ENCODE data around the gene ZNF804B. TPM values are rescaled to one million over a fixed set of nuclear protein-coding genes. Genes with fewer than 3 reads are reported as not detected.

The ZNF804B gene
- total and polyA plus RNA-seq, 2 of the 4 experiments (the other 2 are of a cell fraction) = not detected

- Histone ChIP-seq H3K27me3 (ENCODE audit: control insufficient read depth, insufficient read depth, low read length) (no peaks in the 10 kb centered on the region), H4K20me1 (ENCODE audit: insufficient read depth, low read length) (no peaks in the 10 kb centered on the region), H3K4ac (ENCODE audit: low read depth, low read length) (no peak overlapping the region), H4K5ac (ENCODE audit: low read depth, low read length) (no peak overlapping the region), H3K18ac (ENCODE audit: low read depth, low read length) (no peak overlapping the region), H4K91ac (ENCODE audit: insufficient read depth, low read depth, low read length) (no peak overlapping the region), H3K27ac (ENCODE audit: insufficient read depth, low read length) (no peak overlapping the region), H4K8ac (ENCODE audit: low read depth in 2 of 2, low read length in 2 of 2) (no peak overlapping the region), H3K9me3 (ENCODE audit: control insufficient read depth, insufficient read depth, low read length) (peaks cover 4% of the 10 kb centered on the region), H2AFZ (replicated peaks; ENCODE audit: low read length, poor library complexity) (no peak overlapping the region), H3K9me1 (ENCODE audit: insufficient read depth, low read length) (no peaks in the 10 kb centered on the region), H2AK9ac (replicated peaks; ENCODE audit: low read depth, low read length, poor library complexity) (no peak overlapping the region), H3K4me1 (ENCODE audit: control insufficient read depth, insufficient read depth, low read length) (no peaks in the 10 kb centered on the region), H2AK5ac (ENCODE audit: low read depth, low read length) (no peak overlapping the region), H3K36me3 (ENCODE audit: control insufficient read depth, insufficient read depth, low read length) (no peaks in the 10 kb centered on the region), H3K14ac (replicated peaks; ENCODE audit: low read depth, low read length) (no peak overlapping the region), H3K9ac (ENCODE audit: low read depth, low read length) (no peak overlapping the region), H3K4me2 (ENCODE audit: low read depth, low read length) (no peak overlapping the region), H2BK20ac (ENCODE audit: low read depth, low read length) (no peak overlapping the region), H2BK5ac (ENCODE audit: low read depth, low read length, poor library complexity, severe bottlenecking) (no peak overlapping the region), H2BK120ac (ENCODE audit: low read depth, low read length) (no peak overlapping the region), H3K23ac (ENCODE audit: low read depth, low read length) (no peak overlapping the region), H2BK15ac (ENCODE audit: low read depth, low read length) (no peak overlapping the region), H3K4me3 (ENCODE audit: insufficient read depth, low read depth, low read length) (no peak overlapping the region), H3K79me1 (ENCODE audit: low read depth in 1 of 2, low read length in 2 of 2) (no peaks in the 10 kb centered on the region), H3K56ac (ENCODE audit: extremely low read depth, insufficient read depth, low read length) (no peak overlapping the region)
- POLR2A ChIA-PET (ENCODE audit: unreplicated experiment) = no interaction called here
- dilution Hi-C loops (cut with HindIII; ENCODE audit: low sequenced_read_pairs, unreplicated experiment) (no loop called here), intact Hi-C loops (cut with micrococcal nuclease) (no loop called here), in situ Hi-C loops (cut with MboI; ENCODE audit: low sequenced_read_pairs) (no loop called here)
- CTCF ChIA-PET = no interaction called here
- WGBS, 2 experiments (ENCODE audit: extremely low coverage in 2 of 2, insufficient read length in 1 of 2) = no CpG with 5 or more reads among the region's 1 CpG
- no peak for ATAC-seq (ENCODE audit: low read depth)
- no peak for DNase-seq
- TF ChIP-seq RFX5 (IDR thresholded peaks at IDR 0.05; ENCODE audit: low read depth, low read length) = no peak
- TF ChIP-seq MAZ (IDR thresholded peaks at IDR 0.05; ENCODE audit: borderline replicate concordance, low read depth, low read length) = no peak
- no peak for TF ChIP-seq ELK1 (IDR thresholded peaks at IDR 0.05; ENCODE audit: borderline replicate concordance, low read depth, low read length)
- TF ChIP-seq MXI1 (IDR thresholded peaks at IDR 0.05; ENCODE audit: borderline replicate concordance, low read depth, low read length) = no peak
- BruUV-seq (replicated peaks) = no TSS peak
Observed at GRCh38 chr7:89091550-89091949, 332.1 kb downstream of the ZNF804B start.
